Mesothelial cell of epicardium (in vitro differentiated cells): ENCODE results near the gene FN3K. TPM values are rescaled to one million over a fixed set of nuclear protein-coding genes. Genes with fewer than 3 reads are reported as not detected.

Source experiments
- DNase-seq, 2 experiments: peaks; one replicate each; pipeline ENCODE4 v3.0.0; 2021; ENCODE audit warnings: low spot score in 2 of 2; ENCODE audit not compliant: unreplicated experiment in 2 of 2
- H3K27ac Mint-ChIP-seq: 2 replicates; pipeline ENCODE4 v1.8.0; 2021; ENCODE audit warnings: mixed read lengths
- H3K27me3 Mint-ChIP-seq: 2 replicates; pipeline ENCODE4 v1.8.0; 2021; ENCODE audit warnings: low read depth, mixed read lengths
- H3K36me3 Mint-ChIP-seq: 2 replicates; pipeline ENCODE4 v1.8.0; 2021; ENCODE audit warnings: mixed read lengths
- H3K4me1 Mint-ChIP-seq: 2 replicates; pipeline ENCODE4 v1.8.0; 2021; ENCODE audit warnings: mixed read lengths
- H3K4me3 Mint-ChIP-seq: 2 replicates; pipeline ENCODE4 v1.8.0; 2021; ENCODE audit warnings: mild to moderate bottlenecking, moderate library complexity, mixed read lengths
- H3K9me3 Mint-ChIP-seq: 2 replicates; pipeline ENCODE4 v1.8.0; 2021; ENCODE audit warnings: mixed read lengths
- total RNA-seq: library from RNA; stranded (reverse); gene quantifications from 3 replicates; pipeline ENCODE4 v1.2.1, GENCODE V29; 2021
- TF ChIP-seq, protein P1 (sequence below): fragments of 200-600 bp; sonication (generic); IDR thresholded peaks from one replicate; pipeline ENCODE4 v1.5.0; 2021; ENCODE audit warnings: antibody characterized with exemption; ENCODE audit not compliant: unreplicated experiment

The FN3K gene
- total RNA-seq, 1 donor from 2014 or later: 33.0 TPM

DNA sequence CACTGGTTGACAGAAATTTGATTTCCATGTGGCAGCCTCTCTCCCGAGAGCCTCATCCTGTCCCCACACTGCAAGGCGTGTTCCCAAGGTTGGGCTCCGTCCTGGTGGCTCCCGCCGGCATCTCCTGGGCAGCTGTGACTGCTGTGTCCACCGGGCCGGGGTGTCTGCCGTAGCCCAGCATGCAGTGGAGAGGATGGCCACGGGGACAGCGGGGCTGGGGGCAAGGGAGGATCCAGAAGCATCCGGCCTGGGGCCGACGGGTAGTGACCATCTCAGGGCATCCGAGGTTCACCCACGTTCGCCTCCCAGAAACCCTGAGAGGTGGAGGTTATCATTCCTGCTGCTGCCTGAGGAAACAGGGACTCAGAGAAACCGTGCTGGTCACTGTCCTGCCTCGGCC is 29.7 kb upstream of the FN3K start:
- H3K9me3 Mint-ChIP-seq: no peaks in the 10 kb centered on the region
- no peak for DNase-seq
- peaks cover 2% of the 10 kb centered on the region for H3K27me3 Mint-ChIP-seq
- TF ChIP-seq, protein P1, sequence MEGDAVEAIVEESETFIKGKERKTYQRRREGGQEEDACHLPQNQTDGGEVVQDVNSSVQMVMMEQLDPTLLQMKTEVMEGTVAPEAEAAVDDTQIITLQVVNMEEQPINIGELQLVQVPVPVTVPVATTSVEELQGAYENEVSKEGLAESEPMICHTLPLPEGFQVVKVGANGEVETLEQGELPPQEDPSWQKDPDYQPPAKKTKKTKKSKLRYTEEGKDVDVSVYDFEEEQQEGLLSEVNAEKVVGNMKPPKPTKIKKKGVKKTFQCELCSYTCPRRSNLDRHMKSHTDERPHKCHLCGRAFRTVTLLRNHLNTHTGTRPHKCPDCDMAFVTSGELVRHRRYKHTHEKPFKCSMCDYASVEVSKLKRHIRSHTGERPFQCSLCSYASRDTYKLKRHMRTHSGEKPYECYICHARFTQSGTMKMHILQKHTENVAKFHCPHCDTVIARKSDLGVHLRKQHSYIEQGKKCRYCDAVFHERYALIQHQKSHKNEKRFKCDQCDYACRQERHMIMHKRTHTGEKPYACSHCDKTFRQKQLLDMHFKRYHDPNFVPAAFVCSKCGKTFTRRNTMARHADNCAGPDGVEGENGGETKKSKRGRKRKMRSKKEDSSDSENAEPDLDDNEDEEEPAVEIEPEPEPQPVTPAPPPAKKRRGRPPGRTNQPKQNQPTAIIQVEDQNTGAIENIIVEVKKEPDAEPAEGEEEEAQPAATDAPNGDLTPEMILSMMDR: no peak
- H3K4me1 Mint-ChIP-seq: peaks cover 8% of the 10 kb centered on the region
- H3K27ac Mint-ChIP-seq: no peak overlapping the region
- H3K36me3 Mint-ChIP-seq: no peaks in the 10 kb centered on the region
- H3K4me3 Mint-ChIP-seq: no peak overlapping the region

DNA sequence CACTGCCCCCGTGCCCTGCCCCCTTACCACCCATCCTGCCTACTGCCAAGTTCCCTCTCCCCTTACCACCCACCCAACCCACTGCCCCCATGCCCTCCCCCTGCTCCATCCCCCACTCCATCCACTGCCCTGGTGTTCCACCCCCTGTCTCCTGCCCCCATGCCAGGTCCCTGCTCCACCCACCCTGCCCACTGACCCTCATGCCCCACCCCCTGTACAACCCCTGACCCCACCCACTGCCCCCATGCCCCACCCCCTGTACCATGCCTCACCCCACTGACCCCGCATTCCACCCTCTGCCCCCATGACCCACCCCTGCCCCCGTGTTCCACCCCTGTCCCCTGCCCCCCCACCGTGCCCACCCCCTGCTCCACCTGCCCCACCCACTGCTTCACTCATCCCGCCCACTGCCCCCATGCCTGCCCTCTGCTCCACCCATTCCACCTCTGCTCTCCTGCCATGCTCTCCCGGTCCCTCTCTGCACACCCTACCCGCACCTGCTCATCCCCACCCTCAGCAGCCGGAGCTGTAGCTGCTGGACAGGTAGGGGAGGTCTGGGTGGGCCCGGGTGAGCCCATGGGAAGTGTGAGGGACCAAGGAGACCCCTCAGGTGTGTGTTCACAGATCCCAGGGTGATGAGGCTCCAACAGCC is 26.3 kb upstream of the FN3K start:
- no peaks in the 10 kb centered on the region for H3K9me3 Mint-ChIP-seq
- no peaks in the 10 kb centered on the region for H3K36me3 Mint-ChIP-seq
- no peak for DNase-seq
- H3K4me3 Mint-ChIP-seq: no peak overlapping the region
- H3K4me1 Mint-ChIP-seq: no peaks in the 10 kb centered on the region
- no peak overlapping the region for H3K27ac Mint-ChIP-seq
- TF ChIP-seq, protein P1: no peak
- H3K27me3 Mint-ChIP-seq: peaks cover 6% of the 10 kb centered on the region

DNA sequence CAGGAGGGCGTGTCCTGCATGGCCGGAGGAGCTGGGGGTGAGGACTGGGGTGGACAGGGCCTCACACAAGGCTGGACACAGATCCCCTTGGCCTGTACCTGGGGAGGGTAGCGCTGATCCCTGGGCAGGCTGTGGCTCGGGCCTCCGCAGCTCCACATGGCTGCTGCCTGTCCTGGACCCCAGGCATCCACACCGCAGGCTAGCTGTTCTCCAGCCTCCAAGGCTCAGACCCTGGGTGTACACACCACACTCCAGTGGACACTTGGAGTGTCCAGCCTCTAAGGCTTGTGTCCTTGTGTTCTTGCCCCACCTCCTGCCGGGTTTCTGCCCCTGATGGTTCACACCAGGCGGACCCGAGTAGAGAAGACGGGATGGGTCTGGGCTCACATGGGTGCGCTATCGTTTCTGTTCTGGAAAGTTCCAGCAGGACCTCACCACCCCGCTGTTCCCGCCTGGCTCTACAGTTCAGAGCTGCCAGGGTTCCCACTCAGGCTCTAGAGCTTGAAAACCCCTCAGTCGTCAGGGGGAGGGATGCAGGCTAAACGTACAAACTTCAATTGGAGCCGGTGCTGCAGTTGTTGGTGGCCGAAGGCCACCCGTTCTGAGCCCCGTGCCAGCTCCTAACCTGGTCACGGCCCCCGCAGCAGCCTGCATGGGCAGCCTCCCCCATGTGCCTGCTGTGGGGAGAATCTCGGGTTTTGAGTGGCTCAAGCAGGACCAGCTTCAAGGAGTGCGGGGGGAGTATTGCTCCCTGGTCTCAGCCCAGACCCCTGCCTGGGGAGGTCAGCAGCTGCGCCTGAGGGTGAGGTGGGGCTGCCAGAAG is 25.5 kb upstream of the FN3K start:
- TF ChIP-seq, protein P1: no peak
- Mint-ChIP-seq H3K4me3 (no peak overlapping the region), H3K27ac (no peak overlapping the region), H3K27me3 (peaks cover 6% of the 10 kb centered on the region), H3K9me3 (no peaks in the 10 kb centered on the region), H3K4me1 (no peaks in the 10 kb centered on the region), H3K36me3 (no peaks in the 10 kb centered on the region)
- no peak for DNase-seq

DNA sequence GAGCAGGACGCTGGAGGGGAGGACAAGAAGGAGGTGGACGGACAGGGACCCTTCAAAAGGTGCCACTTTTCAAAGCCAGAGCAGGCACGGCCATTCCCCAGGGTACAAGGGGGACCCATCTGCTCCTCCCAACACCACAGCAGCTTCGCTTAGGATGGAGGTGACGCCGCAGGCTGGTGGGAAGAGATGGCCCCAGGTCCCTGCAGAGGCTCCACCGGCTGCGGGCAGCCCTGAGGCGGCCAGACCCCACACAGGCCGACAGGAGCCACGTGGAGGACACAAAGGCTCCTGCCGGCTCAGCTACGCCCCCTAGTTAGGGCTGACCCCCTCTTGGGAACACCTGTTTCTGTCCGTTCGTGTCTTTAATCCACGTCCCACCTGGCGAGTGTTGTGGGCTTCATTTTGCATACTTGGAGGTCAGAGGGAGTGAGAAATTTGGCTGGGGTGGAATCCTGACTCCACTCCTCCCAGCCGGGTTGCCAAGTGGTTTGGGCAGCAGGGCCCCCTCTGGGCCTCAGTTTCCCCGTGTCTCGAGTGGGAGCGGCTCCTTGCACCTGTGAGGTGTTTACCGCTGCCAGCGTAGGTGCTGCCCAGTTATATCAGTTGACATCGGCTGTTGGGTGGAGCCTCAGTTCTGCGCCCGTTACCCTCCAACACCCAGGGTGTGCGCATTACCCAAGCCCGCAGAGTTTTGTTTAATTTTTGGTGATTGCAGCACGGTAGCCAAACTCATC is 24.7 kb upstream of the FN3K start:
- TF ChIP-seq, protein P1: no peak

DNA sequence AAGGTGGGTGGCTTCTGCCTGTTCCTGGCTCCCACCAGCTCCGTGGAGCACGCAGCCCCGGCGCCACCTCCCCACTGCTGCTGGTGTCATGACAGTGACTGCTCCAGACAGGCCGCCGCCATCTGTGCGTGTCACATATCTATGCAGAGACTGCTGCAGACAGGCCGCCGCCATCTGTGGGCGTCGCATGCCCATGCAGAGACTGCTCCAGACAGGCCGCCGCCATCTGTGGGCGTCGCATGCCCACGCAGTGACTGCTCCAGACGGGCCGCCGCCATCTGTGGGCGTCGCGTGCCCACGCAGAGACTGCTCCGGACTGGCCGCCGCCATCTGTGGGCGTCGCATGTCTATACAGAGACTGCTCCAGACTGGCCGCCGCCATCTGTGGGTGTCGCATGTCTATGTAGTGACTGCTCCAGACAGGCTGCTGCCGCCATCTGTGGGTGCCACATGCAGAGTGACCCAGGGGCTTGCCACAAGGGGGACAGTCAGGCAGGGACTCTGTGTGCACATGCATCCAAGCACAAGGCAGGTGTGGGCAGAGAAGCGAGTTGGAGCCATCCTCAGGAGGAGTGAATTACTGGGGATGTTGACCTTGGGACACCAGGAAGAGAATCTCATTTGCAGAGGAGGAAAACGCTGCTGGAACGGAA is 22.2 kb upstream of the FN3K start:
- H3K27me3 Mint-ChIP-seq: peaks cover 6% of the 10 kb centered on the region
- no peak overlapping the region for H3K27ac Mint-ChIP-seq
- peaks cover 17% of the 10 kb centered on the region for H3K4me1 Mint-ChIP-seq
- TF ChIP-seq, protein P1: no peak
- no peak for DNase-seq
- H3K9me3 Mint-ChIP-seq: no peaks in the 10 kb centered on the region
- H3K4me3 Mint-ChIP-seq: no peak overlapping the region
- no peaks in the 10 kb centered on the region for H3K36me3 Mint-ChIP-seq

More for the DNA sequence above, 24.7 kb upstream of the FN3K start:
- H3K9me3 Mint-ChIP-seq: no peaks in the 10 kb centered on the region
- no peak overlapping the region for H3K4me3 Mint-ChIP-seq
- H3K36me3 Mint-ChIP-seq: no peaks in the 10 kb centered on the region
- H3K27me3 Mint-ChIP-seq: peaks cover 6% of the 10 kb centered on the region
- H3K27ac Mint-ChIP-seq: no peak overlapping the region
- no peak for DNase-seq
- peaks cover 1% of the 10 kb centered on the region for H3K4me1 Mint-ChIP-seq
